Stomach (tissue), 4 donors: Measurements from ENCODE around the gene NR2F1-AS1.

Experiments used
- POLR2A ChIP-seq, 4 donors: fragments of 450-650 bp; IDR thresholded peaks; one replicate each; pipeline ENCODE4 v1.6.1; 2016; ENCODE audit warnings: antibody characterized with exemption in 4 of 4, control low read depth in 2 of 4, mild to moderate bottlenecking in 1 of 4, moderate library complexity in 1 of 4
- POLR2AphosphoS5 ChIP-seq, 3 donors: sonication (generic); formaldehyde crosslinking; IDR thresholded peaks; one replicate each; pipeline ENCODE4 v1.6.1; 2016; ENCODE audit warnings: antibody characterized with exemption in 3 of 3
- TF ChIP-seq, protein P1 (sequence below), 7 experiments: fragments of 450-650 bp in 4 of 7; fragments of 200-600 bp in 3 of 7; sonication (generic) in 3 of 7; IDR thresholded peaks; one replicate each; pipeline ENCODE4 v1.5.1; 2016 to 2019; ENCODE audit warnings: antibody characterized with exemption in 7 of 7, control low read depth in 2 of 7, mild to moderate bottlenecking in 1 of 7

DNA sequence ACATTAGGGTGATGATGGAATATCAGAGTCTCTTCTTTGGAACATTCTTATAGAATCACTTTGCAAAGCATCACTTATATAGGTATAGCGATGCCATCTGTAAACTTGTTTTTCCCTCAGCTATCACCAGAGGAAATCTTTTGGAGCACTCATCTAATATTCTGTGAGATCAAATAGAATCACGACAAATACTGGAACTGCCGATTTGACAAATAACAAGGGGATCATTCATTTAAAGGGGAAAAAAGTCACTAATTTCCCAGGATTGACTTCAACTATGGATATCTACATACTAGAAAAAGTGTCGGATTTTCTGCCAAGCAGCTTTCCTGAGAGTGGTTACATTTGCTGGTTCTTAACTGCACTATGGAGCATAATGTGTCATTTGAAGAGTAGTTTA is 178.6 kb downstream of the NR2F1-AS1 start:
- TF ChIP-seq, protein P1, sequence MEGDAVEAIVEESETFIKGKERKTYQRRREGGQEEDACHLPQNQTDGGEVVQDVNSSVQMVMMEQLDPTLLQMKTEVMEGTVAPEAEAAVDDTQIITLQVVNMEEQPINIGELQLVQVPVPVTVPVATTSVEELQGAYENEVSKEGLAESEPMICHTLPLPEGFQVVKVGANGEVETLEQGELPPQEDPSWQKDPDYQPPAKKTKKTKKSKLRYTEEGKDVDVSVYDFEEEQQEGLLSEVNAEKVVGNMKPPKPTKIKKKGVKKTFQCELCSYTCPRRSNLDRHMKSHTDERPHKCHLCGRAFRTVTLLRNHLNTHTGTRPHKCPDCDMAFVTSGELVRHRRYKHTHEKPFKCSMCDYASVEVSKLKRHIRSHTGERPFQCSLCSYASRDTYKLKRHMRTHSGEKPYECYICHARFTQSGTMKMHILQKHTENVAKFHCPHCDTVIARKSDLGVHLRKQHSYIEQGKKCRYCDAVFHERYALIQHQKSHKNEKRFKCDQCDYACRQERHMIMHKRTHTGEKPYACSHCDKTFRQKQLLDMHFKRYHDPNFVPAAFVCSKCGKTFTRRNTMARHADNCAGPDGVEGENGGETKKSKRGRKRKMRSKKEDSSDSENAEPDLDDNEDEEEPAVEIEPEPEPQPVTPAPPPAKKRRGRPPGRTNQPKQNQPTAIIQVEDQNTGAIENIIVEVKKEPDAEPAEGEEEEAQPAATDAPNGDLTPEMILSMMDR (IDR thresholded peaks at IDR 0.05): no peak
- TF ChIP-seq POLR2AphosphoS5 (IDR thresholded peaks at IDR 0.05) (no peak), POLR2A (IDR thresholded peaks at IDR 0.05) (no peak)
